Fibroblast of skin of right biceps (primary cell): ENCODE measurements around the gene C5orf34.
"Not testable (repeated sequence)": the region's sequence is repeated elsewhere in the genome, so short reads cannot be mapped to it uniquely, and the experiment has no call there.

ENCODE experiments used
- DNase-seq: peaks from one replicate; pipeline ENCODE4 v3.0.0-alpha.2; 2013

C5orf34 gene

DNA sequence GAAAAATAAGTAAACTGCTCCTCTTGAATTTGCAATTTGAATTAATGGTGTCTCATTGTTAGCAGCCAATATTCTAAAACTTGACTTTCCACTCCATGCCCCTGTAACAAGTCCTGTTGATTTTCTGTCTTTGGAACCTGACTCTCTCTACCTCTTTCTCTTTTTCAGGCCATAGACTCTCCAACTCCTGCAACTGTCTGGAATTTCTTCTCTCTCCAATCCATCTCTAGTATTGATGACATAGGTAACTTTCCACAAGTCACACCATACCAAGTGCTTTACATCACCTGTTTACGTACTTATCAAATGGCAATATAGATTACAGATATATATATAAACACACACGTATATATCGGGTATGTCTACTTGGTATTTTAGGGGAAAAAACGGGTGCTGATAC, 923 bp downstream of the C5orf34 start:
- DNase-seq, result peak; percentile 0

DNA sequence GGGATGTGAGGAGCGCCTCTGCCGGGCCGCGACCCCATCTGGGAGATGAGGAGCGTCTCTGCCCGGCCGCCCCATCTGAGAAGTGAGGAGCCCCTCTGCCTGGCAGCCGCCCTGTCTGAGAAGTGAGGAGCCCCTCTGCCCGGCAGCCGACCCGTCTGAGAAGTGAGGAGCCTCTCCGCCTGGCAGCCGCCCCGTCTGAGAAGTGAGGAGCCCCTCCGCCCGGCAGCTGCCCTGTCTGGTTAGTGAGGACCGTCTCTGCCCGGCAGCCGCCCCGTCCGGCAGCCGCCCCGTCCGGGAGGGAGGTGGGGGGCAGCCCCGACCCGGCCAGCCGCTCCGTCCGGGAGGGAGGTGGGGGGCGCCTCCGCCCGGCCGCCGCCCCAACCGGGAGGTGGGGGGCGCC, 3.9 kb downstream of the C5orf34 start:
- not testable (repeated sequence) for DNase-seq

DNA sequence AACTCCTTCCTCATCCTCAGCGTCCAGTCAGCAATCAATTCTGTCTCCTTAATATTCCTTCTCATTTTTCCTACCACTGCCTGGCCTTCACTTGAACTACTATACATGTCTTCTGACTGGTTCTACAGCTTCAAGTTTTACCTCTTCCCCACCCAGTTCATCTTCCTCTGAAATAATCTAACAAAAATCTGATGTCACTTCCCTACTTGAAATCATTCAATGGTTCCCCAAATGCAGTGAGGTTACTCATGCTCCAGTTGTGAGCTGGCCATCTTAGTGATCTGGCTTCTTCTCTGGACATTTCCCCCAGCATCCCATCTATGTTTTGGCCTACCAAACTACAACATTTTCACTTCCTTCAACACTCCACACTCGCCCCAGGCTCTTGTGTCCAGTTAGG, 16.4 kb downstream of the C5orf34 start:
- DNase-seq, result no peak

DNA sequence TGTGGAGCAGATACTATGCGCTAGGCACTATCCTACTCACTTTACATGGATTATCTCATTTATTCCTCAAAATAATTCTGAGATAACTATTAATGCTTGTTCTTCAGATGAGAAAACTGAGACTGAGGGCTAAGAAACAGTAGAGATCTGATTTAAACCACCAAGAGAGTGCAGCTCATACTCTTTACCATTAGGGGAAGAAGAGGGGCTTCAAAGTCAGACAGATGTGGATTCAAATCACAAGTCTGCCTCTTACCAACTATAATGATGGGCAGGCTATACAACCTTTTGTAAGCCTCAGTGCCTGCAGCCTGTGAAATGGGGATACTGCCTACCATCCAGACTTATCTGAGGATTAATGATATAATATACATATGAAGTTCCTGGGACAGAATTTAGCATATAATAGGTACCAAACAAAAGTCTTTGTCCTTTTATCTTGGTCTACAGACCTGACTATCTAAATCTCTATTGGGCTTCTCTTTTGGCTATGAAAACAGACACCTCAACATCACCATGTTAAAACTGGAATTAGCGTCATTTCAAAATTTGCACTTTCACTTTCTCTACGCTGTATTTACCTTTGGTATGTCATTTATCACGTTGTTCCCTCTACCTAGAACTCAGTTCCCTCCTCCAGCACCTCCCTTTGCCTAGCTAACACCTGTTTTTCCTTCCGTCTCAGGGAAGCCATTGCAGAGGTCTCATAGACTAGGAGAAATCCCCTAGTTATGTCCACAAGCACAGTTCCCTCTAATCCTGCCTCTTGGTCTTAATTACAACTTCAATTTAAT, 17.4 kb downstream of the C5orf34 start:
- DNase-seq, result no peak

DNA sequence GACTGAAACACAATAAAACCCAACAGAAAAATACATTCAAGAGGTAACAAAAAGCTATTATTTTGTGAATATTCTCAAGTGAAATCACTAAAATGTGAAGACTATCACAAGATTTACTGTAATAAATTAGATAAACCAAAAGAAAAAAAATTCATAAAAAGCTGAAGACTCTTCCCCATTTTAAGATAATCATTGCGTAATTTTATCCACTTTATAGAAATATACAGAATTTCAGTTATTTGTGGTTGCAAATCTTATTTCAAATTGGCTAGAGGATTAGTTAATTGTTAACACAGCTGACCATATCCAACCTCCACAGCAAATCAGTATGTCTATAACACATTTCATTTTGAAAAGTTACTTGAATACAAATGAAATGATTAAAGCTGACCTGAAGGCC, 23.6 kb downstream of the C5orf34 start:
- no peak for DNase-seq

DNA sequence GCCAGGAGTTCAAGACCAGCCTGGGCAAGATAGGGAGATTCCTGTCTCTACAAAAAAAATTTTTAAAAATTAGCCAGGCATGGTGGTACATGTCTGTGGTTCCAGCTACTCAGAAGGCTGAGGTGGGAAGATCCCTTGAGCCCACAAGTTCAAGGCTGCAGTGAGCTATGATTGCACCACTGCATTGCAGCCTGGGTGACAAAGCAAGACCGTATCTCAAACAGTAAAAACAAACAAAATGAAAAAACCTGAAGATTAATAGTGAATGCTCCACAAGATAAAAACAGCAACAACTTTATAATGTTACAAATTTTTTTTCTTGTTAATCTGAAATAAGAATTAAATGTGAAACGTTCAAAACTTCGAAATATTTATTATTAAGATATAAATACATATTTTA, 28.6 kb downstream of the C5orf34 start:
- DNase-seq, result no peak

DNA sequence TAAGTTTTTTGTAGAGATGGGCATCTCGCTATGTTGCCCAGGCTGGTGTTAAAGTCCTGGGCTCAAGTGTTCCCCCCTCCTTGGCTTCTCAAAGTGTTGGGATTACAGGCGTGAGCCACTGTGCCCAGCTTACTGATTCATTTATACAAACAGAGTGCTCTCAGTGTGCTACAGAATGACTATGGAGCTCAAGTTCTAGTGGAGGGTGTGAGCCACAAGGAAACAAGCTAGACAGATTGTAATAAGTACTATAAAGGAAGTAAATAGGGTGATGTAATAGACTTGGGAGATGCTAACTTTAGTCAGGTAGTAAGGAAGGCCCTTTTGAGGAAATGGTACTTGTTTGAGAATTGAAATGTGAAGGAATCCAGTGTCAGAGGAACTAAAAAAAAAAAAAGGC, 29.5 kb downstream of the C5orf34 start:
- no peak for DNase-seq

DNA sequence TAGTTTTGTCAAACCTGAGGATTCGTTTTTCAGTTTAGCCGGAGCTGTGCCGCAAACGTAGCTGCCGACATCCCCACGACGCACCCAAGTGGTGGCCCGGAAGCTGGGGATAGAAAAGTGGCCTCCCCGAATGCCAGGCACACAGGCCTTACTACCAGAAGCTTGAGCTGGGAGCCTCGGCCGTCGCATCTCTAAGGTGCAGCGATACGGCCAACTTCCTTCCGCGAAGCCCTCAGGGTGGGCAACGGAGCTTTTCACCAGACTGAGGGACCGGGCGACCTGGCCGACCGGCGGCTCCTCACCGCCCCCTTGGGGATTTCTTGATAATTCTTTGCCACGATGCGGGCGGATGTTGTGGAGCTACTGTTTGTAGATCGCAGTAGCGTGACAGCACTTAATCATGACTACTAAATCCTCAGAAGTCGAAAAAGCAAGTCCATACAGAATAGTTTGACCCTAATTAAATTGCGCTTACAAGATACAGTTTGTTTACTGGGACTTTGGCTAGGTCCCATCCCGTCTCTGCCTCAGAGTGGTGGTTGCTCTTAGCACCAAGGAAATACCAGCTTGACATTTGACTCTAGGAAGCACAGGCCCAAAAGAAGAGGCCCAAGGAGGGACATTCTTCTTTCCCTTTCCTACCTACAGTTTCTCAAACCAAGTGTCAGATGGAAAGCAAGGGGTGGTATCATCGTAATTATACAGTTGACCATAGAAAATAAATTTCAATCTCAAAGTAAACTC, 30.7 kb downstream of the C5orf34 start:
- DNase-seq, result peak; percentile 85

DNA sequence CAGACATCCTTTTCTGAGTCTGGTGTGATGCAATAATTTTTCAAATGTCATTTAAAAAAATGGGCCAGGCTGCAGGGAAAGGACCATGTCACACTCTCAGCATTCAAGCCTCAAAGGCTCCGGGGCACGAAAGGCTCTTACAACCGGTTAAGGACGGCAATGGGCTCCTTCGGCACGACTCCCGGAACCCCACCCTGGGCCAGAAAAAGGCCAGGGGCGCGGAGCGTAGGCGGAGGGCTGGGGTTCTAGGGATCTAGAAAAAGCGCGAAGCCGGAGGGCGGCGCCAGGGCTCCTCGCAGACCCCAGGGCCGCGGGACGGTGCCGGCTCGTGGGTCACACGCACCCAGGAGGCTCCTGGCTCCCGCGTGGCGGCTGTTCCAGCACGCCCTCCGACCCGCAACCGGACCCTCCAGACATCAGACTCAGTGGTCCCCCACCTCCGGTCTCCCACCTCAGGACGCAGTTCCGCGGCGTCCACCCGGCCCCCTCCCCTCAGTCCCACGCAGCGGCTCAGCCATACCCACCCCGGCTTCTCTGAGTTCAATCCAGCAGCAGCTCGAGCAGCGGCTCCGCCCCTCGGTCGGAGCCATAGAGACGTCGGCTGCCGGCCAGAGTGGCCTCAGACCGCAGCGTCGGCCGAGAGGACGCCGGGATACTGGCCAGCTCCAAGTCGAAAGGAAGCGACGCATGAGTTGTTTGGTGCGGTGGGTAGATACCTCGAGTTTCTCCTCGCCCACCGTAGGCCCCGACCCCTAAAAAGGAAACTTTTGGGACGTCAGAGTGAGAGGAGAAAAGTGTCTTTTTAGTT, 31.4 kb downstream of the C5orf34 start, which contains the start of gene TMEM267:
Gene TMEM267 (minus strand): TSS at position 568 of the 808 bp plus-strand sequence. CDS start 29,896 bp downstream, outside the sequence.
- peak; percentile 95 for DNase-seq

DNA sequence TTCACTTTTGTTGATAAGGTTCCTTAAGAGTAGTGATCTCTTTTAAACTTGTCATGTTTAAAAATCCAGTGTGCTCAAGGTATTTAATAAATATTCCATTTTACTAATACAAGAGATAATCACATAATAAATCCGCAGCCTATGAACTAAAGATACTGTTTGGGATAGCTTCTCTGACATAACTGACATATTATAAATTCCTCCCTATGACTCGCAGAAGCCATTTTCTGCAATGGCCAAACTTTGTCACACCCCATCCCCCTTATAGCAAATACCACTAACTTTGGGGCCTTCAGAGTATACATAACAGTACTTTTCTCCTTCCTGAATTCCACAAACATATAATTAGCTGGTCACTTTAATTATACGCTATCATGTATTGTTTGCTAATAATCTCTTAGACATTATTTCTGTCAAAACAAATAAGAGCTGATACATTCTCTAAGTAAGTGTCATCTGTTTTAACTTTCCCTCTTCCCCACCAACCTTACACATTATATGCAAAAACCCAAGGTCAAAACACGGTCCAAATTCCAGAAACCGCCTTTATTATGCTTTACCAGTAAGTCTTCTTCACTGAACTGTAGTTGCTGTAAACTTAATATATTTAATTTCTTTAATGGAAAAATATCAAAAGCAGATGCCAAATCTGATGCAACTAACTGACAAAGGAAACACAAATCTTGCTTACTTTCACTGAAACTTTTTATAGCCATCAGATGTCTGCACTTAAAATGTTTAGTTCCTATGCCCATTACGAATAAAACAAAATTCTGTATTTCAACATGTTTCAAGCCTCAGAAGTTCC, 32.3 kb downstream of the C5orf34 start:
- peak; percentile 77 for DNase-seq

DNA sequence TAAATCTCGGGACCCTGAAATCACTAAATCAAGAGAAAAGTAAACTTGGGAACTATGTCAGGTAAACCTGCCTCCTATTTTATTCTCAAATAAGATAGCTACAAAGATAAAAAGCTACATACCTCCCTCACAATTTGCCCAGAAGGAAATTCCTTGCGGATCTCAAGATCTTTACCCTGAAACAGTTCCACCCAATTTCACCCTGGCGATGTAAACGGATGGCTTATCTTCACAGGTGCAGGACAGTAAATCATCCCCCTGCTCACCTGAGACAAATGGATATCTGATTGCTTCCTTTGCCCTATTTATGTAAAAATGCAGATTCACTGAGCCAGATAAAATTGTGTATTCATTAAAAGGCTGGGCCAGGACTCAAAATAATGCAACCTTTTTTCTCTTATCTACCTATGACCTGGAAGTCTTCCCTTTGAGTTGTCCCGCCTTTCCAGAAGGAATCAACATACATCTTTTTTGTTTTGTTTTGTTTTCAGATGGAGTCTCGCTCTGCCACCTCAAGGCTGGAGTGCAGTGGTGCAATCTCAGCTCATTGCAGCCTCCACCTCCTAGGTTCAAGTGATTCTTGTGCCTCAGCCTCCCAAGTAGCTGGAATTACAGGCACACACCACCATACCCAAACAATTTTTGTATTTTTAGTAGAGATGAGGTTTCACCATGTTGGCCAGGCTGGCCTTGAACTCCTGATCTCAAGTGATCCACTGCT, 45.1 kb downstream of the C5orf34 start:
- DNase-seq, result no peak

DNA sequence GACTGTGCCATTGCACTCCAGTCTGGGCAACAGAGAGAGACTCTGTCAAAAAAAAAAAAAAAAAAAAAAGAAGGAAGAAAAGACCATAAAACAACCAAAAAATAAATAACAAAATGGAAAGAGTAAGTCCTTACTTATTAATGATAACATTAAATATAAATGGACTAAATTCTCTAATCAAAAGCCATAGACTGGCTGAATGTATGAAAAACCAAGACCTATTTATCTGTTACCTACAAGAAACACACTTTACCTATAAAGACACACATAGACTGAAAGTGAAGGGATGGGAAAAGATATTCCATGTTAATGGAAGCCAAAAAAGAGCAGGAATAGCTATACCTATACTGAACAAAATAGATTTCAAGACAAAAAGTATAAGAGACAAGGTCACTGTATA, 47.8 kb downstream of the C5orf34 start:
- DNase-seq, result no peak

DNA sequence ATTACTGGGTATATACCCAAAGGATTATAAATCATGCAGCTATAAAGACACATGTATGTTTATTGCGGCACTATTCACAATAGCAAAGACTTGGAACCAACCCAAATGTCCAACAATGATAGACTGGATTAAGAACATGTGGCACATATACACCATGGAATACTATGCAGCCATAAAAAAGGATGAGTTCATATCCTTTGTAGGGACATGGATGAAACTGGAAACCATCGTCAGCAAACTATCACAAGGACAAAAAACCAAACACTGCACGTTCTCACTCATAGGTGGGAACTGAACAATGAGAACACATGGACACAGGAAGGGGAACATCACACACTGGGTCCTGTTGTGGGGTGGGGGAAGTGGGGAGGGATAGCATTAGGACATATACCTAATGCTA, 49.5 kb downstream of the C5orf34 start:
- DNase-seq, result not testable (repeated sequence)

DNA sequence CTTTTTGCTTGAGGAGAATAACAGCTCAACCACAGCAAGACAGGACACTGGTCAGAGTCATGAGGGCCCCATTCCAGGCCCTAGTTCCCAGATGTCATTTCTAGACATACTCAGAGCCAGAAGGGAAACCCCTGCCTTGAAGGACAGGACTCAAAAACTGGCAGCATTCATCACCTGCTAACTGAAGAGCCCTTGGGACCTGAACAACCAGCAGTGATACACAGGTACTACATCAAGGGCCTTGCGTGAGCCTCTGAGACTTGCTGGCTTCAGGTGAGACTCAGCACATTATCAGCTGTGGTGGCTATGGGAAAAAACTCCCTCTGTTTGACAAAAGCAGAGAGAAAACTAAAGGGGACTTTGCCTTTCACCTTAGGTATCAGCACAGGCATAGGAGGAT, 53.9 kb downstream of the C5orf34 start:
- no peak for DNase-seq

DNA sequence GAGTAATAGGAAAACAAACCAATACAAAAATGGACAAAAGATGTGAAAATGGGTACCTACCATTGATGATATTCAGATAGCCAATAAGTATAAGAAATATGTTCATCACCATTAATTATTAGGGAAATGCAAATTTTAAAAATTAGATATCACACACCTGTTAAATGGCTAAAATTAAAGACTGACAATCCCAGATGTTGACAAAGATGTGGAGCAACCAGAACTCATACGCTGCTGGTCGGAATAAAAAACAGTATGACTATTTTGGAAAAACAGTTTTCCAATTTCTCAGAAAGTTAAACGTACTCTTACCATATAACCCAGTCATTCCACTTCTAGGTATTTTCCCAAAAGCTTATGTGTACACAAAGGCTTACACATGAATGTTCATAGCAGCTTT, 58.4 kb downstream of the C5orf34 start:
- DNase-seq, result no peak

DNA sequence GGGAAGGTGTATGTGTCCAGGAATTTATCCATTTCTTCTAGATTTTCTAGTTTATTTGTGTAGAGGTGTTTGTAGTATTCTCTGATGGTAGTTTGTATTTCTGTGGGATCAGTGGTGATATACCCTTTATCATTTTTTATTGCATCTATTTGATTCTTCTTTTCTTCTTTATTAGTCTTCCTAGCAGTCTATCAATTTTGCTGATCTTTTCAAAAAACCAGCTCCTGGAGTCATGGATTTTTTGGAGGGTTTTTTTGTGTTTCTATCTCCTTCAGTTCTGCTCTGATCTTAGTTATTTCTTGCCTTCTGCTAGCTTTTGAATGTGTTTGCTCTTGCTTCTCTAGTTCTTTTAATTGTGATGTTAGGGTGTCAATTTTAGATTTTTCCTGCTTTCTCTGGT, 73.4 kb downstream of the C5orf34 start:
- DNase-seq, result not testable (repeated sequence)

DNA sequence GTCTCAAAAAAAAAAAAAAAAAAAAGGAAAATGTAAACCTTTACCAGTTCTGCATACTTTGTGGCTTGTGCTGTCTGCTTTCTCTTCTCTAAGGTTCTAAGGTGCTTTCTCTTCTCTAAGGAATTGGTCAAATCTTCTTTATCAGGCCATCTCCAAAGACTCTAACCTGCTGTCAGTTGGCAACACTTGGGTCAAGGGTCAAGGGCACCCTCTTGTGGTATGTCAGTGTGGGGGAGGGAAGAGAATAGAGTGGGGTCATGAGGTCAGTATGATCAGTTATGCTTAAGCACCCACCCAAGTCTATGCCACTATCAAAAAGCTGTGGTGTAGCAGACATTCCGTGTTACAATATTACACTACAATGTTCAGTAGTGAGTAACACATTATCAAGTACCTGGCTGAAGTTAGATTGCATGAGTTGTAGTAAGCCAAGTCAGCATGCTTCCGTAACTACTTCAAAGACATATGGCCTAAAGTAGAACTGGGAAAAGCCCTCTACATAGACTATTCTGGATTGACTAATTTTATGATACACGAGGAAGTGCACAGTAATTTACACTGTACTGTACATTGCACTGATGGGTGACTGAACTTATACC, 77.8 kb downstream of the C5orf34 start:
- DNase-seq, result no peak
